Gastroesophageal sphincter (tissue), 4 donors: Measurements from ENCODE around the gene HOXD13. TPM values are rescaled to one million over a fixed set of nuclear protein-coding genes. Genes with fewer than 3 reads are reported as not detected.
A peak's percentile ranks its signal among the peaks of the same experiment; 100 is the strongest.

Experiments used
- ATAC-seq: fragments of 150-250 bp; one replicate; pipeline ENCODE4 v1.9.1; 2016; ENCODE audit warnings: mild to moderate bottlenecking, moderate library complexity
- H3K27ac ChIP-seq, 4 donors: fragments of 200-600 bp; sonication (generic) in 3 of 4; 1 replicate in 3 of 4; 2 replicates in 1 of 4; pipeline ENCODE4 v1.5.1; 2016 to 2019
- H3K27me3 ChIP-seq: fragments of 200-600 bp; sonication (generic); one replicate; pipeline ENCODE4 v1.5.1; 2019
- H3K36me3 ChIP-seq, 2 donors: fragments of 200-600 bp; sonication (generic); one replicate each; pipeline ENCODE4 v1.5.1; 2019; ENCODE audit warnings: control low read depth in 1 of 2
- H3K4me1 ChIP-seq, 3 donors: fragments of 200-600 bp; sonication (generic); 1 replicate in 2 of 3; 2 replicates in 1 of 3; pipeline ENCODE4 v1.5.1; 2016 to 2019; ENCODE audit warnings: control low read depth in 2 of 3
- H3K4me3 ChIP-seq, 2 donors: fragments of 200-600 bp; sonication (generic); one replicate each; pipeline ENCODE4 v1.5.1; 2019; ENCODE audit warnings: mild to moderate bottlenecking in 1 of 2, moderate library complexity in 1 of 2
- H3K9me3 ChIP-seq, 3 donors: fragments of 200-600 bp; sonication (generic); one replicate each; pipeline ENCODE4 v1.5.1; 2017 to 2019; ENCODE audit warnings: control low read depth in 2 of 3
- CTCF ChIP-seq, 4 experiments: fragments of 200-600 bp in 2 of 4; fragments of 450-650 bp in 2 of 4; sonication (generic) in 1 of 4; IDR thresholded peaks; one replicate each; pipeline ENCODE4 v1.5.1; 2017 to 2019; ENCODE audit warnings: antibody characterized with exemption in 4 of 4, mild to moderate bottlenecking in 2 of 4, moderate library complexity in 2 of 4
- EP300 ChIP-seq: sonication (generic); formaldehyde crosslinking; IDR thresholded peaks from one replicate; pipeline ENCODE4 v1.6.1; 2017; ENCODE audit warnings: antibody characterized with exemption, mild to moderate bottlenecking
- POLR2A ChIP-seq, 2 donors: fragments of 450-650 bp; IDR thresholded peaks; one replicate each; pipeline ENCODE4 v1.6.1; 2017; ENCODE audit warnings: antibody characterized with exemption in 2 of 2, mild to moderate bottlenecking in 2 of 2, moderate library complexity in 1 of 2
- POLR2AphosphoS5 ChIP-seq: sonication (generic); formaldehyde crosslinking; IDR thresholded peaks from one replicate; pipeline ENCODE4 v1.6.1; 2017; ENCODE audit warnings: antibody characterized with exemption
- WGBS, 2 donors: methylation state at CpG; one replicate each; pipeline ENCODE4 v1.1.5; 2018; ENCODE audit warnings: low coverage in 1 of 2; 5-methylcytosine and 5-hydroxymethylcytosine counted together
- total RNA-seq, 4 donors: library from RNA; depleted of rRNA; stranded (reverse); fragments of >200 nt; gene quantifications; one replicate each; pipeline ENCODE4 v1.1.0, GENCODE V29; 2016

Gene HOXD13
- total RNA-seq, 4 donors from 2014 or later = not detected

DNA sequence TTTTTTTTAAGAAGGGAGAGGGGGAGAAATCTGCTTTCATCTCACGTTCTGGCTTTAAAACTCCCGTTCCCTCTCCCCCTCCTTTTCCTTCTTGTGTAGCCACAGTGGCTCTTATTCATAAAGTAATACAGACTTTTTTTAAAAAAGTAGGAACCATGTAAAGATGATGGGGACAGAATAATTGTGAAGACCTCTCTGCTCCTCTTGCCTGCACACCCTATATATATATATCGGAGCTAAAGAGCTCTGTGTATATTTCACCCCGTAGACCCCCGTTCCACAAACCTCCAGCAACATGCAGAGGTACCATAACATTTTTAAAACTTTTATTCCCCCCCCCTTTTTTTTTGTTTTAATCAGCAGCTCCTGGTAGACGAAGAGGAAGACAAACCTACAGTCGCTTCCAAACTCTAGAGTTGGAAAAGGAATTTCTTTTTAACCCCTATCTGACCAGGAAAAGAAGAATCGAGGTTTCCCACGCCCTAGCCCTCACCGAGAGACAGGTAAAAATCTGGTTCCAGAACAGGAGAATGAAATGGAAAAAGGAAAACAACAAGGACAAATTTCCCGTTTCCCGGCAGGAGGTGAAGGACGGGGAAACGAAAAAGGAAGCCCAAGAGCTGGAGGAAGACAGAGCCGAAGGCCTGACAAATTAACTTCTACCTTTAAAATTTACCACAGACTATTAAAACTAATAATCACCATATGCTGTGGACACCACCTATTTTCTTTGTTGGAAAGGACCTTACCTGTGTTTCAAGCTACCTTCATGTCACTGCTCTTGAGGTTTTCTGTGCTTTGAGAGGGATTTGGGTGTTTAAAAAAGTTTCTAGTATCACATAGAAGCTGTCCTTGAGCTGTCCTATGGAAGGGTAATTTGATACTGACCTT, 38.7 kb downstream of the HOXD13 start:
- WGBS, 2 donors = 10 to 14% methylated on average over 13 to 15 of the region's 15 CpGs
- Histone ChIP-seq H3K9me3 (no peaks in the 10 kb centered on the region), H3K4me1 (peaks cover 0 to 48% (median 9%) of the 10 kb centered on the region in 3 donors), H3K27me3 (peaks cover 100% of the 10 kb centered on the region), H3K36me3 (no peaks in the 10 kb centered on the region), H3K4me3 (peak overlapping the region in 1 of 2 donors; percentile 57), H3K27ac (peak overlapping the region in 3 of 4 donors; percentile 68 to 84 (median 77))
- TF ChIP-seq CTCF (IDR thresholded peaks at IDR 0.05) (no peak), POLR2A (IDR thresholded peaks at IDR 0.05) (no peak), POLR2AphosphoS5 (no peak), EP300 (no peak)
- ATAC-seq = no peak

GRCh38 chr2:176131848-176132158, 39.3 kb downstream of the HOXD13 start:
- H3K27me3 ChIP-seq = peaks cover 100% of the 10 kb centered on the region
- peak overlapping the region in 1 of 2 donors; percentile 57 for H3K4me3 ChIP-seq
- ATAC-seq = no peak
- H3K4me1 ChIP-seq = peaks cover 0 to 54% (median 13%) of the 10 kb centered on the region in 3 donors
- TF ChIP-seq EP300 = no peak
- no peak for TF ChIP-seq CTCF (IDR thresholded peaks at IDR 0.05)
- TF ChIP-seq POLR2AphosphoS5 = no peak
- no peak for TF ChIP-seq POLR2A (IDR thresholded peaks at IDR 0.05)
- no peaks in the 10 kb centered on the region for H3K9me3 ChIP-seq
- 28 to 33% methylated on average over 4 of the region's 4 CpGs for WGBS, 2 donors
- H3K36me3 ChIP-seq = no peaks in the 10 kb centered on the region
- H3K27ac ChIP-seq = peak overlapping the region in 1 of 4 donors; percentile 84

DNA sequence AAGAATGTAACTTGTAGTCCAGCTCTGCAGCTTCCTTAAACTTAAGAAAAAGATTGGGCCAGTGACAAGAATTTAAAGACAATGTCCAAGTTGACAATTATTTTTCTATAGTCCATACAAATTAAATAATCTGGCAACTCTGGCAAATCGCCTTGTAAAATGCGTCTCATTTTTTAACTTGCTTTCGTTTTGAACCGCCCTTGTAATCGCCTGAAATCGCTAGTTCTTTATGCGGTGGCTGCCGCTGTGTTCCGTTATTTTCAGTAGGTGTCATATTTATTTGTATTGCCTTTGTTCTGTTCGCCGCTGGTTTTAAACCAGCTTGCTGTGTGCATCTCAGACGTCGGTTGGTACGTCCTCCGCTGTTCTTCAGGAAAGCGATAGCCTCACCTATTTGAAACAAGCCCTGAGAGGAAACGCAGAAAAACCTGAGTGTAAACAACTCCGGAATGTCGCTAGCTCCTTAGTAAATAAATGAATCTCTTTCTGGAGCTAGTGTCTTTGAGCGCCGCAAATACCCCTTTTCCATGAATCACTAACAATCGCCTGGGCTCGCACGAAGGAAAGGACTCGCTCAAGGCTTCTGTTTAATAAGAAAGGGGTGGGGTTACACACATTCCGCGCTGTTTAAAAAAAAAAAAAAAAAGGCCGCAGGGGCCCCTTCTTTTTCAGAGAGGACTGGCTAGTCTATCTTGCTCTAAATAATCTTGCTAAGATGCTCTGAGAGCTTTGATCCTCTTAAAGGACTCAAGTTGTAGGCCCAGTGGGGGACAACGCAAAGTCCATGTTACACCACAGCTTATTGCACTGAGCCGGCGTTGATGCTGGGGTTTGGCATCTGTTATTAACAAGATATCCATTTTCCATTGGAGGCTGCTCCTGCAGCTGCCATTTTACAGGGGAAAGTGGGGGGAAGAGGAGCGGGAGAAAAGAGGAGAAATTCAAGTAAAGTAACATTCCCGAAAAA, 40.0 kb downstream of the HOXD13 start:
- Histone ChIP-seq H3K4me1 (peaks cover 0 to 50% (median 15%) of the 10 kb centered on the region in 3 donors), H3K27me3 (peaks cover 100% of the 10 kb centered on the region), H3K9me3 (no peaks in the 10 kb centered on the region), H3K27ac (peak overlapping the region in 2 of 4 donors; percentile 31 to 33), H3K36me3 (no peaks in the 10 kb centered on the region), H3K4me3 (peak overlapping the region in 1 of 2 donors; percentile 21)
- WGBS, 2 donors = 13 to 16% methylated on average over 22 to 28 of the region's 33 CpGs
- TF ChIP-seq POLR2A (IDR thresholded peaks at IDR 0.05) (no peak), POLR2AphosphoS5 (no peak), CTCF (IDR thresholded peaks at IDR 0.05) (no peak), EP300 (no peak)
- ATAC-seq = no peak

DNA sequence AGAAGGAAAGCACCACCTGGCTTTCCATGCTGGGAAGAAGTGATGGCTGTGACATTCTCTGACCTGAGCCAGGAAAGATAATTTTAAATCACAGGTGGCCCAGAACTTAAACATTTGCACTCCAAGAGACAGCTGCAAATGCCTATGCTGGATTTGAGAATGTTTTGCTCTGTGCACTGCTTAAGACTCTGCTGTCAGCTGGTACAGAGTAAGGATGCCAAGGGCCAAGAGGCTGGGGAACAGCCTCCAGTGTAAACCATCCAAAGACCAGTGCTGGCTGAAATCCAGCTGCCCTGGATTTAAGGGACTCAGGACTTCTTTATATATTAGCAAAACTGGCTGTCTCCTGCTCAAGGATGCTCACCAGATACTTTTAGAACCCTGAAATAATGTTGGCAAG, 40.9 kb downstream of the HOXD13 start:
- Histone ChIP-seq H3K4me3 (no peak overlapping the region), H3K36me3 (no peaks in the 10 kb centered on the region), H3K27ac (no peak overlapping the region), H3K27me3 (peaks cover 100% of the 10 kb centered on the region), H3K9me3 (no peaks in the 10 kb centered on the region), H3K4me1 (peaks cover 0 to 45% (median 15%) of the 10 kb centered on the region in 3 donors)
- TF ChIP-seq CTCF (IDR thresholded peaks at IDR 0.05) = no peak
- no peak for TF ChIP-seq POLR2A (IDR thresholded peaks at IDR 0.05)
- TF ChIP-seq POLR2AphosphoS5 = no peak
- ATAC-seq = no peak
